Measurements from ENCODE around the gene MSH2.
A peak's percentile ranks its signal among the peaks of the same experiment; 100 is the strongest.

Gene MSH2

DNA sequence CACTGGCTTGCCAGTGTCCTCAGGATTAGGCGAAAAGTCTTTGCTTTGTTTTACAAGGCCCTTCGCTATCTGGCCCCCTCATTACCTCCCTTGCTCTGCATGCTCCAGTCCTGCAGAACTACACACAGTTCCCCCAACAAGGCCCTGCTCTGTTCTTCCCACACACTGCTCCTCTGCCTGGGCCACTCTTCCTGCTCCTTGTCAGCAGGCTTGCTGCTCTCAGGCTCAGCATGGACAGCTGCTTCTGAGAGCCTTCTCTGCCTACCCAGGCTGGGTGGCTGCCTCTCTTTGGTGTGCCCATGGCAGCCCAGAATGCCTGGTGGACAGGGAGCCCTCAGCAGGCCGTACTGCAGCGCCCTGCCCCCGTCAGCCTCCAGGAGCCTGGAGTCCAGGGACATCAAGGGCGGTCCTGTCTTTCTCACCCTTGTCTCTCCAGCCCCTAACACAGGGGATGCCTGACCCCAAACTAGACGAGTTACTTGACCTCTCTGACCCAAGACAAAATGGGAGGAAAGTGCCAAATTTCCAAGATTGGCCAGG lies 111.1 kb downstream of the MSH2 start:
- Histone ChIP-seq H3K27ac (ENCODE audit: insufficient read depth, low read length, poor library complexity, severe bottlenecking) (no peak overlapping the region), H3K36me3 (ENCODE audit: control insufficient read depth, insufficient read depth, low read length) (no peaks in the 10 kb centered on the region), H3K9me3 (ENCODE audit: control insufficient read depth, low read length) (no peaks in the 10 kb centered on the region), H3K4me3 (ENCODE audit: insufficient read depth, low read depth, low read length, poor library complexity, severe bottlenecking) (no peak overlapping the region), H3K27me3 (replicated peaks; ENCODE audit: control insufficient read depth, insufficient read depth, low read length, poor library complexity, severe bottlenecking) (no peaks in the 10 kb centered on the region), H3K4me1 (ENCODE audit: control insufficient read depth, insufficient read depth, low read length, poor library complexity, severe bottlenecking) (no peaks in the 10 kb centered on the region)
- no peak for DNase-seq

DNA sequence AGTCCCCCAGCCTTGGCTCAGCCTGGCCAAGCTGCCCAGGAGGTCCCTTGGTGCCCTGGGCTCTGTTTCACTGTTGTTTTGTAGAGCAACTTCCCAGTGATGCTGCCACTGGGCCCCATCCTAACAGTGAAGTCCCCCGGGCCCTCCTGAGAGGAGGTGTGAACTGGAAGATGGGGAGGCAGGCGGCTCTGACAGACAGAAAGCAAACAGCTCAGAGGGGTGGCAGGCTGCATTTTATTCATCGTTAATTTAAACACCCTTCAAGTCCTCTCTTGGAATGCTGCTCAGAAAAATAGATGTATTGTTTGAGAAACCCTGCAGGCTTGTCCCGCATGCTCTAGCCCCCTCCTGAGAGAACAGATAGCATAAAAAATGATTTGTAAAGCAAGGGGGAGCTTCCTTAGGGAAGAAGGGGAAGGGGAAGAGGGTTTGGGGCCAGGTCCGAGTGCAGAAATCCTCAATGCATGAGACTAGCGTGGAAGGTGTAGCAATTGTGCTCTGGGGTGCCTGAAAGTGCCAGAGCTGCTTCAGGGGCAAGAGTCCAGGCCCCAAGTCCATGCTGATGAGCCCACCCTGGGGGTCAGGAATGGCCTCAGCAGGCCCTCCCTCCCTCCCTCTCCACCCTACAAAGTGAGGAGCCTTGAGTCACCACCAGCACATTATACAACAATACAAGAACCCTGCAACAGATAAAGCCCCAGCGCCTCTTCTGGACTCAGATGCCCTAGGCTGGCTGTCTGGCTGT lies 113.6 kb downstream of the MSH2 start:
- no peaks in the 10 kb centered on the region for H3K27me3 ChIP-seq (replicated peaks; ENCODE audit: control insufficient read depth, insufficient read depth, low read length, poor library complexity, severe bottlenecking)
- H3K4me3 ChIP-seq (ENCODE audit: insufficient read depth, low read depth, low read length, poor library complexity, severe bottlenecking): no peak overlapping the region
- H3K4me1 ChIP-seq (ENCODE audit: control insufficient read depth, insufficient read depth, low read length, poor library complexity, severe bottlenecking): peaks cover 6% of the 10 kb centered on the region
- no peak overlapping the region for H3K27ac ChIP-seq (ENCODE audit: insufficient read depth, low read length, poor library complexity, severe bottlenecking)
- no peak for DNase-seq
- H3K9me3 ChIP-seq (ENCODE audit: control insufficient read depth, low read length): no peaks in the 10 kb centered on the region
- H3K36me3 ChIP-seq (ENCODE audit: control insufficient read depth, insufficient read depth, low read length): no peaks in the 10 kb centered on the region

DNA sequence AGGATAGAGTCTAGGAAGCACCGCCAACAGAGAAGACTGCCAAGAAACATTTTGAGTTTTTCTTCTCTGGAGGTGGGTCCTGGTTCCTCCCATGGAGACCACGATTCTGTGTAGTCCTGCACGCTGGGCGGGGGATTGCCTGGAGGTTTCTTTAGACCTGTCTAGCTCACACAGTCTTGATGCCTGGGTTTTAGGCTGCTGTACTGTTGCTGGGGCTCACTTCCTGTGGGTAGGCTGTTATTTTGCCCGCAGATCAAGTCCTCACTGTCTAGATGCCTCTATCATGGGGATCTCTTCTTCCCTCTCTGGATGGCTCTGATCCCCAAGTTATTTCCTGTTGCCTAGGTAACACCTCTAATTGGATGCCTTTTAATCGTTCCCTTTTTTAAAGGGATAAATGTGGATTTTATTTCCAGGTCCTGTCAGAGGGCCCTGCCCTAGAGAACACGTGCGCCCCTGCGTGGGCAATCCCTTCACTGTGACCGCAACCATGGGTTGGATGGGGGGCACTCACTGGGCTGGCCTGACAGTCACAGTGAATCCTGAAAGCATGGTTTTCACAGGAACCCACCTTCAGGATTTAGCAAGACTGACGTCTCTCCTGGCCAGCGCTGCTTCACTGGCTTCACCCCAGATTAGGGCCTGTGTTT lies 115.7 kb downstream of the MSH2 start:
- Histone ChIP-seq H3K4me3 (ENCODE audit: insufficient read depth, low read depth, low read length, poor library complexity, severe bottlenecking) (no peak overlapping the region), H3K27ac (ENCODE audit: insufficient read depth, low read length, poor library complexity, severe bottlenecking) (no peak overlapping the region), H3K9me3 (ENCODE audit: control insufficient read depth, low read length) (no peaks in the 10 kb centered on the region), H3K36me3 (ENCODE audit: control insufficient read depth, insufficient read depth, low read length) (no peaks in the 10 kb centered on the region), H3K4me1 (ENCODE audit: control insufficient read depth, insufficient read depth, low read length, poor library complexity, severe bottlenecking) (peaks cover 6% of the 10 kb centered on the region), H3K27me3 (replicated peaks; ENCODE audit: control insufficient read depth, insufficient read depth, low read length, poor library complexity, severe bottlenecking) (no peaks in the 10 kb centered on the region)
- no peak for DNase-seq

DNA sequence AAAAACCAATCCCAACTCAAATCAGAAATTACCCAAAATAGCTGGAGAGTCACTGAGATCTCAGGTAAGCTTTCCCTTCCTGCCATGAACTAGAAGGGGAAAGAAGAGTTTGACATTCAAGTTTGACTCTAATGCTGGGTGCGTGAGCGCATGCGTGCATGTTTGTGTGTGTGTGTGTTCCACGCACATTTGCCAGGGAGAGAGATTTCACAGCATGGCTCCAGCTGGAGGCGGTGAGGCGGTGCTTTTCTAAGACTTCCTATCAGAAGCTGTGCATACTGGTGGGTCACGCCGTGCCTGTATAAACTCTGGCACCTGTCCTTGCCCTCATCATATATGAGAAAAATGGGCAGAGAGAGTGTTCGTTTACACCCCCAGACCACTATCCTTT lies 116.2 kb downstream of the MSH2 start:
- no peak overlapping the region for H3K27ac ChIP-seq (ENCODE audit: insufficient read depth, low read length, poor library complexity, severe bottlenecking)

DNA sequence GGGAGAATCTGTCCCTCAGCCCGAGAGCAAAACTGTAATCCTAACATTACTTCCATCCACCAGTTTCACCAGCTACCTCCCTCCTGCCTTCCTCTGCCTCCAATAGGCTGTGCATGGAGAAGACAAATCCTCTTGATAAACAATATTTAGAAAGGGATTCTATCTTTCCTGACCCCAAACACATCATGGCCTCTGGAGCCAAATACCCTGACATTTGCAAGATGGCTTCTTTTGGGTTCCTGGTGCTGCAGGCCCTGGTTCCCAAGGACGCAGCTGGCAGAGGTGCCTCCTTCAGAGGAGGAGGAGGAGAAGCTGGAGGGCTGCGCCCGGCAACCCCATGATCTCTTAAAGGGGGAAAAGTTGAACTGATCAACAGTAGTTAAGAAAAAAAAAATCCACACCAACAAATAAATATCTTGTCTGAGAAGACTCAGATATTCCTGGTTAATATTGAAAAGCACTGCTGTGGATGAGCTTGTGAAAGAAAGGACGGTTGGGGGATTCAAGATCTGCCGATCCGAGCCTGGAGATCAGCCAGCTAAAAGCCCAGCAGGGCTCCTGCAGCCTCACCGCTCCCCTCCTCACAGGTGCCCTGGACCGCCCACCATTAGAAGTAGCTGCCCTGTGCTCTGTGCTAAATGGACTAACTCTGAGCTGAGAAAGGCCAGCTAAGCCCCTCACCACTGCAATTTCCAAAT lies 116.8 kb downstream of the MSH2 start:
- H3K36me3 ChIP-seq (ENCODE audit: control insufficient read depth, insufficient read depth, low read length): no peaks in the 10 kb centered on the region
- peaks cover 6% of the 10 kb centered on the region for H3K4me1 ChIP-seq (ENCODE audit: control insufficient read depth, insufficient read depth, low read length, poor library complexity, severe bottlenecking)
- no peak overlapping the region for H3K27ac ChIP-seq (ENCODE audit: insufficient read depth, low read length, poor library complexity, severe bottlenecking)
- no peaks in the 10 kb centered on the region for H3K9me3 ChIP-seq (ENCODE audit: control insufficient read depth, low read length)
- H3K27me3 ChIP-seq (replicated peaks; ENCODE audit: control insufficient read depth, insufficient read depth, low read length, poor library complexity, severe bottlenecking): no peaks in the 10 kb centered on the region
- H3K4me3 ChIP-seq (ENCODE audit: insufficient read depth, low read depth, low read length, poor library complexity, severe bottlenecking): no peak overlapping the region
- DNase-seq: no peak

More for the DNA sequence above, 116.2 kb downstream of the MSH2 start:
- H3K36me3 ChIP-seq (ENCODE audit: control insufficient read depth, insufficient read depth, low read length): no peaks in the 10 kb centered on the region
- no peaks in the 10 kb centered on the region for H3K27me3 ChIP-seq (replicated peaks; ENCODE audit: control insufficient read depth, insufficient read depth, low read length, poor library complexity, severe bottlenecking)
- H3K4me3 ChIP-seq (ENCODE audit: insufficient read depth, low read depth, low read length, poor library complexity, severe bottlenecking): no peak overlapping the region
- H3K9me3 ChIP-seq (ENCODE audit: control insufficient read depth, low read length): no peaks in the 10 kb centered on the region
- no peak for DNase-seq
- H3K4me1 ChIP-seq (ENCODE audit: control insufficient read depth, insufficient read depth, low read length, poor library complexity, severe bottlenecking): peaks cover 6% of the 10 kb centered on the region

DNA sequence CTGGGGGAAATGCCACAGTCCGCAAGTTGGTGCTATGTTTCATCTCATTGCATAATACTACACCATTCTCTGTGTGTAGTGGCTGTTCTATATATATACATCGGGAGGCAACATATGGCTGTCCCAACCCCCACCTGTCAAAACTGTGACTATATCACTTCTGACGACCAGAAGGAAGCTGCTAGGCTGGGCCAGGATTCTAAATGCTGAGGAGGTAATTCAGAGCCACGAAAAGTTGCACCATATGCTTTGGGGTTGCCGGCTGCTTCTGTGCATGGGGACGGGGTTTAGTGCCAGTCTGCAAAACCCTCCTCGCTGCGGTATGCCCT lies 117.3 kb downstream of the MSH2 start:
- Histone ChIP-seq H3K9me3 (ENCODE audit: control insufficient read depth, low read length) (no peaks in the 10 kb centered on the region), H3K4me1 (ENCODE audit: control insufficient read depth, insufficient read depth, low read length, poor library complexity, severe bottlenecking) (peaks cover 6% of the 10 kb centered on the region), H3K27ac (ENCODE audit: insufficient read depth, low read length, poor library complexity, severe bottlenecking) (no peak overlapping the region), H3K36me3 (ENCODE audit: control insufficient read depth, insufficient read depth, low read length) (no peaks in the 10 kb centered on the region), H3K4me3 (ENCODE audit: insufficient read depth, low read depth, low read length, poor library complexity, severe bottlenecking) (peak overlapping the region; percentile 67), H3K27me3 (replicated peaks; ENCODE audit: control insufficient read depth, insufficient read depth, low read length, poor library complexity, severe bottlenecking) (no peaks in the 10 kb centered on the region)
- DNase-seq: no peak

DNA sequence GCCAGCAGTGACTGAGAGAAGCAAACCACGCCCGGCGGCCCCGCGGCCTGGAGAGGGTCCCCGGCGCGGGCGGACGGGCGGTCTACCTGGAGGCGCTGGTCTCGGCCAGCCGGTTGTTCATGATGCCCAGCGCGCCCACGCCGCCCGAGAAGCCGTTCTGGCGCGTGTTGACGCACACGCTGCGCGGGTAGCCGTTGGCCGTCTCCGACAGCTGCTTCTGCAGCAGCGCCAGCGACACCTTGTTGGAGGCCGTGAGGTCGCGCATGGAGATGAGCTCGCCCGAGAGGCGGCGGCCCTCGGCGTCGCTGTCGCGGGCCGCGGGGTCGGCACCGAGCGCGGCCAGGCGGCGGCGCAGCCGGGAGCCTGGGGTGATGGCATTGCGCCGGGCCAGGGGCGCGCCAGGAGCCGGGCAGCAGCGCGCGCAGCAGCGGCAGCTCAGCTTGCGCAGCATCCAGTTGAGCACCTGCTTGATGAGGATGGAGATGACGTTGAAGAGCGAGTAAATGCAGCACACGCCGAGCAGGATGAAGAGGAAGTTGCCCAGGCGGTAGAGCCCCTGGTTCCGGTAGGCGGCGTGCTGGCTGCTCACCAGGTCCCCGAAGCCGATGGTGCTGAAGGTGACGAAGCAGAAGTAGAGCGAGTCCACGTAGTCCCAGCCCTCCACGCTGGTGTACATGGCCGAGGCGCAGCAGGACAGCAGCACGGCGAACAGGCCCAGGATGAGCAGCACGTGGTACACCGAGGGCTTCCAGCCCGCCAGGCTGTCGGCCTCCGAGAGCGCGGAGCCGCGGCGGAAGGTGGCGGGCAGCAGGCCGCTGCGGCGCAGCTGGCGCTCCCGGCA lies 118.1 kb downstream of the MSH2 start:
- Histone ChIP-seq H3K4me3 (ENCODE audit: insufficient read depth, low read depth, low read length, poor library complexity, severe bottlenecking) (peak overlapping the region; percentile 67), H3K27me3 (replicated peaks; ENCODE audit: control insufficient read depth, insufficient read depth, low read length, poor library complexity, severe bottlenecking) (no peaks in the 10 kb centered on the region), H3K9me3 (ENCODE audit: control insufficient read depth, low read length) (no peaks in the 10 kb centered on the region), H3K4me1 (ENCODE audit: control insufficient read depth, insufficient read depth, low read length, poor library complexity, severe bottlenecking) (peaks cover 6% of the 10 kb centered on the region), H3K27ac (ENCODE audit: insufficient read depth, low read length, poor library complexity, severe bottlenecking) (no peak overlapping the region), H3K36me3 (ENCODE audit: control insufficient read depth, insufficient read depth, low read length) (no peaks in the 10 kb centered on the region)
- DNase-seq: peak; percentile 19 to 49 (median 47)

DNA sequence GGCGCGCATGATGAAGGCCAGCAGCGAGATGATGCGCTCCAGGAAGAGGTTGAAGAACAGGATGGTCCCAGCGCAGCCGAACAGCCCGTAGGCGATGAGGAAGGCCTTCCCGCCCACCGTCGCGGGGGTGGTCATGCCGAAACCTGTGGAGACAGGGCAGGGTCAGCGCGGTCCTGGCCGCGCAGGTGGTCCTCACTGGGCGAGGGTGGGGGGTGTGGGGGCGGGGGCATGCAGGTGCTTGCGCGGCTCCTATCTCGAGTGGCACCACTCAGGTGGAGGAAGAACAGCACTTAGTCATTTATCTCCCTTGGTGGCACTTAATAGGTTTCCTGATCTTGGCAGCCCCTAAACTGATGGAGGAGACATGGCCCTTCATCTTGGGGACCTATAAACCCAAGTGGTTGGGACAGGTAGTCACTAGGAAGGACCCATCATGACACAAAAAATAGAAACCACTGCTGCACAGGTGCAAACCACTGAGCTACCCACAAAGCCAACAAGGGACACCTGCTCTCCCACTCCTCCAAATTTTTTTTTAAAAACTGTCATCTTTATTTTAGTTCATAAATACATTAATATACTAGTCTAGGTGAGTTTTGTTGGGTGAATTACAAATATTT lies 118.8 kb downstream of the MSH2 start:
- peaks cover 6% of the 10 kb centered on the region for H3K4me1 ChIP-seq (ENCODE audit: control insufficient read depth, insufficient read depth, low read length, poor library complexity, severe bottlenecking)
- H3K27ac ChIP-seq (ENCODE audit: insufficient read depth, low read length, poor library complexity, severe bottlenecking): no peak overlapping the region
- H3K27me3 ChIP-seq (replicated peaks; ENCODE audit: control insufficient read depth, insufficient read depth, low read length, poor library complexity, severe bottlenecking): no peaks in the 10 kb centered on the region
- no peak for DNase-seq
- H3K36me3 ChIP-seq (ENCODE audit: control insufficient read depth, insufficient read depth, low read length): no peaks in the 10 kb centered on the region
- no peaks in the 10 kb centered on the region for H3K9me3 ChIP-seq (ENCODE audit: control insufficient read depth, low read length)
- H3K4me3 ChIP-seq (ENCODE audit: insufficient read depth, low read depth, low read length, poor library complexity, severe bottlenecking): peak overlapping the region; percentile 67

DNA sequence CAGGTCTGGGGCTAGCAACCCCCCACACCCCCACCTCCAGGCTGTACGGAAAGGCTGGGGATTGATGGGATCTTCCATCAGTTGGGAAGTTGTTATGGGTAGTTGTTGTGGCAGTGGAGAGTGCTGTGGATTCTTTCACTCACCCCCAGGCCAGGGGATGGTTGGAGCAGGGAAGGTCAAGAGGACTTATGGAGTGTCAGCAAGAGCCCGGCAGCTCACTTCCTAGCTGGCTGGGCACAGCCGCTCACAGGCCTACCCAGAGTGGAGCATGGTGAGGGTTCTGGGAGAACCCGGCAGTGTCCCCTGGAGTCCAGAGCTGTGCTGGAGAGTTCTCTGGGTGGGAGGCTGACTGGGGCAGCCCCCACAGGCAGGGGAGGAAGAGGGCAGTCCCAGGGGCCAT lies 122.2 kb downstream of the MSH2 start:
- peaks cover 4% of the 10 kb centered on the region for H3K4me1 ChIP-seq (ENCODE audit: control insufficient read depth, insufficient read depth, low read length, poor library complexity, severe bottlenecking)
- H3K36me3 ChIP-seq (ENCODE audit: control insufficient read depth, insufficient read depth, low read length): no peaks in the 10 kb centered on the region
- no peak for DNase-seq
- no peaks in the 10 kb centered on the region for H3K27me3 ChIP-seq (replicated peaks; ENCODE audit: control insufficient read depth, insufficient read depth, low read length, poor library complexity, severe bottlenecking)
- H3K4me3 ChIP-seq (ENCODE audit: insufficient read depth, low read depth, low read length, poor library complexity, severe bottlenecking): no peak overlapping the region
- H3K27ac ChIP-seq (ENCODE audit: insufficient read depth, low read length, poor library complexity, severe bottlenecking): no peak overlapping the region
- no peaks in the 10 kb centered on the region for H3K9me3 ChIP-seq (ENCODE audit: control insufficient read depth, low read length)
